Fibroblast of gingiva (primary cell): Measurements from ENCODE around the gene CDH12.
"Not testable (repeated sequence)": the region's sequence is repeated elsewhere in the genome, so short reads cannot be mapped to it uniquely, and the experiment has no call there.

ENCODE experiments used
- DNase-seq: peaks from one replicate; pipeline ENCODE4 v3.0.0-alpha.2; 2011; ENCODE audit warnings: low read depth

The CDH12 gene

GRCh38 chr5:22001097-22001496, 852.0 kb downstream of the CDH12 start:
- not testable (repeated sequence) for DNase-seq

DNA sequence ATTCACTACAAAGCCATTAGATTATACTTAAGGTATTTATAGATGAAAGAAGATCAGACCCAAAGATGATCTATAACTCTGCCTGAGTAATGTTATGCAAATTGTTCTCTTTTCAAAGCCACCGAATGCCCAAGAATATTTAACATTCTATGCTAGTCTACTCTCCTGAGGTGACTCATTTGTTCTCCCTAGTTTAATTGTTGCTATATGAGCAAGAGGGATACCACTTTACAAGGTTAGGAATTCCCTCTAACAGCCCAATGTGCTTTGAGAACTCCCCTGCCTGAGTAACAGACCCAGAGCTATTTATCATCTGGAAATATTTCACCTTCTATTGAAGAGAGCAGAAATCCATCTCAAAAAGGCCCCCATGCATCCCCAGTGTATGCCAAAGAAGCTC, 867.3 kb downstream of the CDH12 start:
- not testable (repeated sequence) for DNase-seq

DNA sequence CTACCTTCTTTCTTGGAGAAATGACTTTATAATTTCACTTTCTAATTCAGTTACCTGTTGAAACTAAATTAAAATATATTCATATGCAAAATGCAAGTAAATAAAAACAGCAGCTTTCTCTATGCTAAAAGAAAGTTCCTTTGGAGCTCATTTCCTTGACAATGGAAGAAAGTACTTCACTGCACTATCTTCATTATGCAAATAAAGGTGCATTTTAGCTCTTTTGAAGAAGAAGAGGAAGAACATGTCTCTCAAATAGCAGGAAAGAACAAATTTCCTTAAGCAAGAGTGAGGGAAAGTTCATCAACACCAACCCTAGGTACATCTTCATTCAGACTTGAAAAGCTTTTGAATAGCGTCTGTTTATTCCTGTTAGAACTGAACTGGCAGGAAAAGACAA, 901.6 kb downstream of the CDH12 start:
- DNase-seq: not testable (repeated sequence)

DNA sequence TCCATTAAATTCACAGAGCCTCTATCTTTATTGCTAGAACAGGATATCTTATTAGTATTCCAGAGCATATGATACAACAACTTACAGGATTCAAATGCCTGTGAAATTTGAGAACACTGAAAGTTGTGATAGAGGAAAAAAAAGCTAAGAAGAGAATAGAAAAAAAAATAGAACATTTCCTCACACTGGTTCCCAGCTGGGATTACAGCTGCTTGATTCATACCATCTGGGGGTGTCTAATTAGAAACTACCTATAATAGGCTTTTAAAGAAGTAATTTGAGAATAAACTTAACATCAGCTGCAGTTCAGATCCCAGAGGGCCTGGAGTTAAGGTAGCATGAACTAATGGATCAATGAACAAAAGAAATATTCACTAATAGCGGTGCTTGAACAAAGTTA, 922.0 kb downstream of the CDH12 start:
- DNase-seq: peak; percentile 12

- DNase-seq: peak; percentile 33
These were observed 933.6 kb downstream of the CDH12 start for GRCh38 chr5:21919414-21920022.

- no peak for DNase-seq
These were observed 934.7 kb downstream of the CDH12 start for GRCh38 chr5:21918451-21918850.

DNA sequence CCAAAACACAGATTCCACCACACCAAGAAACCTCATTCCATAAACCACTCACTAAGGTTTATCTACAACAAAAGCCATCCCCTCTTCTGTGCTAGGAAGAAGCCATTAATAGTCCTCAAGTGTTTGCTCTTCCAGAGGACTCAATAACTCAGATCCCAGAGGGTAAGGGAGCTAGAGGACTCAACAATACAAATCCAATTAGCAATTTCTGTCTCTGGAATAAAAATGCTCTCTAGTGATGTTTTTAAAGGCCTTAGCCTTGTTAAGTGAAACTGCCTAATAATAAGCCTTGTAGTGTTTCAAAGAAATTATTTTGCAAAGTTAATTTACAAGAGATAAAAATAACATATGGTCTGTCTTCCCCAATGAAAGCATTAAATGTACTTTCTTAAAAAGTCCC, 942.4 kb downstream of the CDH12 start:
- DNase-seq: no peak

DNA sequence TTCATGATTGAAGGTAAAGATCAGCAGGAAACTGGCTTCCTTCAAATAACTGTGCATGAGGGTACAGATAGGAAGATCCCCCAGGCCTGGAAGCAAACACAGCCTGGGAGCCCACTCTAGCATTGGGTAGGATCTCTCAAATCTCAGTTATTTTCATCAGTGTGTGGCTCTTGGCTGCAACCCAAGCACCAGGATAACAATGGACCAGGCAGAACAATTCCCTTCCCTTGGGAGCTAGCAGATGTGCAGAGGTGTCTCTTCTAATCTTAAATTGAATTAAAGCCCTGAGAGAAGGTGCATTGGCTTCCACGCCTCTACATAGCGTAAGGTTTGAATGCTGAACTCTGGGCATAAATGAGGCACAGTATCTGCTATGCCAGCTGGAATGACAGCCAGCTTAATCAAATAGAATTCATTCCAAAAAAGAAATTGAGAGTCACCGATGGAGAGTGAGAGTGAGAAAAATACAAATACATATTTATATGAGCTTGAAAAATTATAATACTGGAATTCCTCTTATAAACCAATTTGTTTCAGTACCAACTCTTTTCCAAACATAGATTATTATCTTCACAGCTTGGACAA, 957.3 kb downstream of the CDH12 start:
- no peak for DNase-seq

DNA sequence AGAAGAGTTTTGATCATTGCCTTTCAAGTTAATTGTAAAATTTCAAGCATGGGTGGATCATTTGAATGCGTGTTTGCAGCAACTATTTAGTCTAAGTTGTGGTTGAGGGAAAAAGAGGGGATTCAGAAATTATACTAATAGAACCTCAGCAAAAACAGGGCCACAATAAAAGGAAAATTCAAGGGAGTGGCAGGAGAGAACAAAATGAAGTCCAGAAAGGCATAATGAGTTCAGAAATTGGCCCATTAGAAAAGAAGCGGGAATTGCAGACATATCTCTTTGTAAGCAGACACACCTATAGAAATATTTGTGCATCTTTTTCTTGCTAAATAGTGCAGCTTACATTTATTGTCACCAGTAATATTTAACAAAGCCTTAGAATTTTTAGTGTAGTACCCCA, 960.0 kb downstream of the CDH12 start:
- no peak for DNase-seq

- no peak for DNase-seq
These were observed 963.6 kb downstream of the CDH12 start for GRCh38 chr5:21889581-21889980.

- DNase-seq: no peak
These were observed 970.9 kb downstream of the CDH12 start for GRCh38 chr5:21882074-21882745.

GRCh38 chr5:21880164-21880563, 973.0 kb downstream of the CDH12 start:
- DNase-seq: no peak

GRCh38 chr5:21862986-21863385, 990.2 kb downstream of the CDH12 start:
- no peak for DNase-seq

- DNase-seq: no peak
These were observed 994.7 kb downstream of the CDH12 start for GRCh38 chr5:21858441-21858840.

DNA sequence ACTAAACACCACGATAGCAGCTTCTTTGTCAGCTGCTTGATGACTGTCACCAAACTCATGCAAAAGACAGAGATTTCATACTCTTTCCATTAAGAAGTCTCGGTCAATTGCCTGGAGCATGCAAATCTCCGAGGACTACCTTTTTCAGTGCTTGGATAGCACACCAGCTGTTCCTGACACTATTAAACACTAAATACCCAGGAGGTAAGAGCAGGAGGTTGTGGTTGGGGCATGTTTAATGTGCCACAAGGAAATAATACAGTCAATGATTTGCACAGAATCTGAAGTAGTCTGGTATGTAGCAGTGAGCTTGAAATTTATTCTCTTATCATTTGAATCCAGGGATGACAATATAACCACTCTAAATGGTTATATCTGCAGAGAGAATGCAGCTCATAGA, 996.2 kb downstream of the CDH12 start:
- no peak for DNase-seq

- DNase-seq: no peak
These were observed 1005.8 kb downstream of the CDH12 start for GRCh38 chr5:21847300-21847699.

GRCh38 chr5:21844960-21845359, 1008.2 kb downstream of the CDH12 start:
- no peak for DNase-seq

DNA sequence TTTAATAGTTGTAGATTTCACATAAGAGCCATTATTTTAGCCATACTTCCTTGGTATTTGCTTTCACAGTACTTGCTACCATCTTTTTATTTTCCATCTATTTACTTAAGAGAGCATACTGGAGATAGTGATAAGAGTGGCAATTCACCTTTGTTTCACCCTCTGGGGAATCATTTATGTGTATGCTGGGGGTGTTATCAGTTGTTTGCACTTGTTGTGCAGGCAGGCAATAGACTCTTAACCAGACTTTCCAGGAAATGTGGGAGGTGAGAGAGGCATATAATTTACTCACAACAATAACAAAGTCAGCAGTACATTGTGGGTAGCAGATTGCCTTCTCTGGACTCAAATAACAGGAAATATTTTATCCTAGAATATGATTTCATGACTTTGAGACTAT, 1018.3 kb downstream of the CDH12 start:
- no peak for DNase-seq

GRCh38 chr5:21831145-21831787, 1021.9 kb downstream of the CDH12 start:
- DNase-seq: no peak

DNA sequence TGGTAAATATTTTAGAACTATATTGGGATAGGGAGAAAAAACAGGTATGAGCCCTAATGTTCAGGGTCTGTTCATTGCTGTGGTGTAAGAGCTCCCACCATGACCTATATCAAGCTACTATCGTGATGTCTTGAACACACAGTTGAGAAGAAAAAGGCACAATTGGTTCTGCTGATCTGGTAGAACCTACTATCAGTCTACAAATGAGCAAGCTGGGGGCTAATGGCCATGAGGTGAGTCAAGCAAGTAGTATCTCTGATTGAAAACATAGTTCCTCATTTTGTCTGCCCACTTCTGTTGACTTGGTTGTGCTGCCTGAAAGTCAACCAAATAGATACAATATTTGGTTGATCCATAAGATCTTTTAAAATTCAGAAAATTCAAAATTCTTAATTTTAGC, 1026.3 kb downstream of the CDH12 start:
- no peak for DNase-seq

- no peak for DNase-seq
These were observed 1029.6 kb downstream of the CDH12 start for GRCh38 chr5:21823588-21823987.

DNA sequence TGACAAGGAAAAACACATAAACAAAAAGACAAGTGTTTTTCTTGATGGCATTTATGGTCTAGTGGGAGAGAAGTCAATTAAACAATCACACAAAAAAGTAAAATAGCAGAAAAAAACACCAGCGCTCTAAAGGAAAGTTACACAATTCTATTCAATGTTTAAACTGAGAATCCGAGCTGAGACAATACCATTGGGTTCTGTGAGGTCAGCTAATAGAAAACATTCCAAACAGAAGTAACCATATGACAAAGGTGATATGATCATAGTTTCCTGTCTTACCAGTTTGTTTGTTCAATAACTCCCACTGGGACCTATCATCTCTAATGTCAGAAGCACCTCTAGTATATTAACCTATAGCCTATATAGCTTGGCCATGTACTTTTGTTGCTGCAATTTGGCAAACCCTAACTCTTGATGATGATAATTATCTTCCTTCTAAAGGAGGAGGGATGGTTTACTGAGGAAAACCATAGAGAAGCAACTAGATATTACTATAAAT, 1030.0 kb downstream of the CDH12 start:
- DNase-seq: no peak

GRCh38 chr5:21820527-21820926, 1032.6 kb downstream of the CDH12 start:
- DNase-seq: no peak
